Measurements from ENCODE around the gene ZNF473. TPM values are rescaled to one million over a fixed set of nuclear protein-coding genes. Genes with fewer than 3 reads are reported as not detected.

ZNF473 gene
- total RNA-seq, 4 donors from 2014 or later: 6.7 to 16.7 (median 10.5) TPM

DNA sequence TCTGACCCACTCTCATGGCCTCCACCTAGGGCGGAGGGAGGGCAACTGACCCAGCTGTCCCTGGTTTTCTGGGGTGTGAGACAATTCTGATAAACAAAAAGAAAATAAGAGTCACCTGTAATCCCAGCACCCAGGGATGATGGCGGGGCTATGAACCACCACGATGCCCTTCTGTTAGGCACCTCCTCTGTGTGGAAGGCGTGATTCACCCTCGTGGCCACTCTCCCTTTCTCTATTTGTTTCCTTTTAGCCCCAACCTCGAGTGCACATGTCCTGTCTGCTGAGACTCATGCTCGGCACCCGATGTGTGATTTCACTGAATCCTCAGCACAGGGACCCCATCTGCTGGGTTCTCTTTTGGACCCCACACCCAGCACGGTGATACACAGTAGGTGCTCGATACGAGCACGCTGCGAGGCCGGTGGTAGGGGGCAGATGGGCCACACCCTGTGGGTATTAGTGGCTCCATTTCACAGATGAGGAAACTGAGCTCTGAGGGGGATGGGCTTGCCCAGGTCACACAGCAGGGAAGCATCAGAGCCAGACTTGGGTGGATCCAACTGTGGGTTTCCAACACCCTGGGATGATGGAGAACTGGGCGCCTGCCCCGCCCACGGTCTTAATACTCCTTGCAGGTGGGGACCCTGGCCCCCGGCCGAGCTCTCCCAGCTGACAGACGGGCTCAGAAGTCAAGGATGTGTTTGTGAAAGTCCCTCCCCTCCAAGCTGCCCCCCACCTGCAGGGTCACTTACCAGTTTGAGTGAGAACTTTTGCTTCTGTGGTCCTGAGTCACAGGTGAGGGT is 25.6 kb upstream of the ZNF473 start:
- intact Hi-C loops (cut with DNase I; ENCODE audit: low total_unique reads): no loop called here
- H3K4me3 ChIP-seq (ENCODE audit: low read depth, poor library complexity, severe bottlenecking): no peak overlapping the region
- no peak for DNase-seq (ENCODE audit: low spot score in 2 of 2)
- 89 to 95% methylated on average over 20 of the region's 20 CpGs for WGBS, 2 donors
- TF ChIP-seq, protein P1, sequence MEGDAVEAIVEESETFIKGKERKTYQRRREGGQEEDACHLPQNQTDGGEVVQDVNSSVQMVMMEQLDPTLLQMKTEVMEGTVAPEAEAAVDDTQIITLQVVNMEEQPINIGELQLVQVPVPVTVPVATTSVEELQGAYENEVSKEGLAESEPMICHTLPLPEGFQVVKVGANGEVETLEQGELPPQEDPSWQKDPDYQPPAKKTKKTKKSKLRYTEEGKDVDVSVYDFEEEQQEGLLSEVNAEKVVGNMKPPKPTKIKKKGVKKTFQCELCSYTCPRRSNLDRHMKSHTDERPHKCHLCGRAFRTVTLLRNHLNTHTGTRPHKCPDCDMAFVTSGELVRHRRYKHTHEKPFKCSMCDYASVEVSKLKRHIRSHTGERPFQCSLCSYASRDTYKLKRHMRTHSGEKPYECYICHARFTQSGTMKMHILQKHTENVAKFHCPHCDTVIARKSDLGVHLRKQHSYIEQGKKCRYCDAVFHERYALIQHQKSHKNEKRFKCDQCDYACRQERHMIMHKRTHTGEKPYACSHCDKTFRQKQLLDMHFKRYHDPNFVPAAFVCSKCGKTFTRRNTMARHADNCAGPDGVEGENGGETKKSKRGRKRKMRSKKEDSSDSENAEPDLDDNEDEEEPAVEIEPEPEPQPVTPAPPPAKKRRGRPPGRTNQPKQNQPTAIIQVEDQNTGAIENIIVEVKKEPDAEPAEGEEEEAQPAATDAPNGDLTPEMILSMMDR (IDR thresholded peaks at IDR 0.05): no peak
- no peak for TF ChIP-seq POLR2A (IDR thresholded peaks at IDR 0.05)

DNA sequence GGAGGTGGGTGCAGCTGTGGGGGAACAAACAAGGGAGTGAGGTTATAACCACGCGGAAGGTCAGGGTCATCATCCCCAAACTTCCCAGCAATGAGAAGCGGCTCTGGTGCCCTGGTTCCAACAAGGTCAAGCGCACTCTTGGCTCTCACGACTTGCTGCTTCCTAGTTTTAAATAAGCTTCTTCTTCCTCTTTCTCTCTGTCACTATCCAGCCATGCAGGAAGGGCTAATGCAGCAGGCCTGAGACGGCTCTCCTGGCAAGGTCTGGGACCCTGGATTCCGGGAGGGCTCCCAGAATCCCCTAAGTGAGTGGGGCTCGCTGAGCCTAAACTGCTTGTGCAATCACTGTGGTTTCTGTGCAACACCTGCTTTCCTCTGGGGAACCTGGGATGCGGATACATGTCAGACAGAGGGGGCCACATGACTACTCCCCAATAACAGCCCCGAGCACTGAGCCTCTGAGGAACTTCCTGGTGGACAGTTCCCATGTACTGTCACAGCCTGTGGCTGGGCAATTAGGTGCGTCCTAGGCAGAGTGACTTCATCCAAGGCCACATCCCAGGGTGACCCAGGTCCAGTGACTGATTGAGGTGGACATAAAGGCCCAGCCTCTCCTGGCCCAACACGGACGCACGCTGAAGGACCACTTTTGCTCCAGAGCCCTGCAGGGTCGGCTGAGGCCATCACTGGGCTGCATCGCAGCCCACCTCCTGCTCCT is 24.8 kb upstream of the ZNF473 start:
- intact Hi-C loops (cut with DNase I; ENCODE audit: low total_unique reads): no loop called here
- TF ChIP-seq, protein P1 (IDR thresholded peaks at IDR 0.05): no peak
- no peak for TF ChIP-seq POLR2A (IDR thresholded peaks at IDR 0.05)
- H3K4me3 ChIP-seq (ENCODE audit: low read depth, poor library complexity, severe bottlenecking): no peak overlapping the region
- DNase-seq (ENCODE audit: low spot score in 2 of 2): no peak
- WGBS, 2 donors: 91 to 92% methylated on average over 14 to 16 of the region's 16 CpGs

DNA sequence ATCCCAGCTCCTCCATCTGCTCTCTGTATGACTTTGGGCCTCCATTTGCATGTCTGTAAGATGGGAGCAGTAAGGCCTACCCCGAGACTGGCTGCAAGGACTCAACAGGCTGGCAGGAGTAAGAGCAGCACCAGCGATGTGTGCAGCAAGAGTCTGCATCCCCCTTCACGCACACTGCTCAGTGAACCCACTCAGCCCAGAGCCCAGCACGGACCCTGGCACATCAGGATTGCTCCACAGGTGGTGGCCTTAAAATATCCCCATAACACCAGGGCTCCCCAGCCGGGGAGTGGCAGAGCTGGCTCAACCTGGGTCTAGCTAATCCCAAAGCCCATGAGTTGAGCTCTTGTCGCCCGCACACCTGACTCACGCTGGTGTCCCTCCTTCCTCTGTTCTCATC is 24.0 kb upstream of the ZNF473 start:
- 93 to 98% methylated on average over 8 of the region's 8 CpGs for WGBS, 2 donors
- TF ChIP-seq, protein P1 (IDR thresholded peaks at IDR 0.05): no peak
- no peak for TF ChIP-seq POLR2A (IDR thresholded peaks at IDR 0.05)
- intact Hi-C loops (cut with DNase I; ENCODE audit: low total_unique reads): no loop called here

GRCh38 chr19:50002386-50002960 is 23.3 kb upstream of the ZNF473 start:
- no peak for TF ChIP-seq POLR2A (IDR thresholded peaks at IDR 0.05)
- TF ChIP-seq, protein P1 (IDR thresholded peaks at IDR 0.05): no peak
- no peak for DNase-seq (ENCODE audit: low spot score in 2 of 2)
- no peak overlapping the region for H3K4me3 ChIP-seq (ENCODE audit: low read depth, poor library complexity, severe bottlenecking)
- intact Hi-C loops (cut with DNase I; ENCODE audit: low total_unique reads): no loop called here
- WGBS, 2 donors: 60 to 73% methylated on average over 6 of the region's 6 CpGs

More for the DNA sequence above, 24.0 kb upstream of the ZNF473 start:
- H3K4me3 ChIP-seq (ENCODE audit: low read depth, poor library complexity, severe bottlenecking): no peak overlapping the region
- DNase-seq (ENCODE audit: low spot score in 2 of 2): no peak

DNA sequence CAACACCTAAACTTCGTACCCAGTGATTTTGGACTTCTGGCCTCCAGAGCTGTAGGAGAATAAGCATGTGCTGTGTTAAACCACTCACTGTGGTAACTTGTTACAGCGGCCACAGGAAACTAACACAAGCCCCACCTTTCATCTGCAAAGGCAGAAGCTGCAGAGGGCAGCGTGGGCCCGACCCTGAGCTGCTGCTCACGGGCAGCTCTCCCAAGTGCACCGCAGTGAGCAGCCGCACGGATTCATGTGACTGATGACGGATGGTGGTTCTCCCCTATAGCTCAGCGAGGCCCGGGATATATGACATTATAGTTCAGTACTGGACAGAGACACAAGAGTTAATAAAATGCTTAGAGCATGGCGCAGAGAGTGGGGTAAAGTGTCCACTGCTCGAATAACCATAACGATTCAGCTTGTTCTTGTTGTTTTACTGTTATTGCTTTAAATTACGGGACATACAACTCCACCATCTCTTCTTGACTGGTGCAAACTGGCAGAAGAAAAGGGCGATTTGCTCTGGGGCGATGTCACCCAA is 22.5 kb upstream of the ZNF473 start:
- no peak for TF ChIP-seq POLR2A (IDR thresholded peaks at IDR 0.05)
- TF ChIP-seq, protein P1 (IDR thresholded peaks at IDR 0.05): no peak
- no peak for DNase-seq (ENCODE audit: low spot score in 2 of 2)
- no peak overlapping the region for H3K4me3 ChIP-seq (ENCODE audit: low read depth, poor library complexity, severe bottlenecking)
- 85 to 93% methylated on average over 17 of the region's 17 CpGs for WGBS, 2 donors
- intact Hi-C loops (cut with DNase I; ENCODE audit: low total_unique reads): no loop called here

Measured in lower leg skin (tissue), 4 donors.